ENCODE measurements around the gene ARMC5.

ARMC5 gene

GRCh38 chr16:31504159-31504558, 44.9 kb downstream of the ARMC5 start:
- FAIRE-seq = no peak

- FAIRE-seq = no peak
Observed at GRCh38 chr16:31505483-31505882, 46.2 kb downstream of the ARMC5 start.

DNA sequence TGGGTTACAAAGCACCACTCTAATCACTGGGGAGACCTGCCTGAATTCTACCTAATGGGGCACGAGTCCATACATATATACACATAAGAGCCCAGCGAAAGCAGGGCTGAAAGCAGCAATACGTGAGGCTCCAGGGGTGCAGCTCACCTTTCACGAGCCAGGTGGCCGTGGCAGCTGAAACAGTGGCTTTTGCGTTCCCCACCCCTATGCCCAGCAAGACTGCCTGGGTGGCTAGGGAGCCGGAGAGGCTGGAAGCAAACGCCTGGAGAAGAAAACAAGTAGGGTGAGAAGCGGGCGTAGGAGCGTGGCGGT, 48.3 kb downstream of the ARMC5 start:
- no peak for FAIRE-seq

DNA sequence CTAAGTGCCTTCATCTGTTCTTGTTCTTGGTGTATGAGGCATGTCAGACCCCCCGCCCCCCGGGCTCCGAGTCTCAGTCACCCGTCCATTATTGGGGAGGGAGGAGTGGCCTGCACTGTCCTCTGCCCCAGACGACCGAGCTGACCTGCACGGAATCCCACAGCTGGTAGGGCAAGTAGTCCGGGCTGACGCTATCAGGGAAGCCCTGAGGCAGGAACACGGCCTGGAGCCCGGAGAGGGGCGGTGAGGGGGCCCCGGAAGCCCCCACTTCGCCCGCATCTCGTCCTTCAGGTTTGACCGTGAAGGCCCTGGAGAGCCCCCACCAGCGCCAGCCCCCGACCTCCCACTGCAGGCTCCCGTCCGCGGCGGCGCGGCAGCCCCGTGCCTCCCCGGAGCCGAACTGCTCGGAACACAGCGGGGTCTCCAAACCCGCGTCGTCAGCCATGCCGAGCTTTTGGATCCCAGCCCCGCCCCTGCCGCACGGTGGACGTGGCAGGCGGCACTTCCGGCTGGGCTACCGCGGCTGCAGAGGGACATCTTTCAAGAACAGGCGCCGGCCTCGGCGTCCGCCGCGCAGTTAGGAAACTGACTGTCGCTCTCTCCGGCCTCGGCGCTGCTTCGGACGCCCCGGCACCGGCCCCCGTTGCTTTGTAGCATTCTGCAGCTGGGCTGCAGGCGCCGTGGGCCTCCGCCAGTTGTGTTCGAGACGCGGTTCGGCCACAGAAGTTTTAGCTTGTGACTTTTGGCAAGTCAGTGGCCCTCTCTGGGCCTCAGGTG, 48.8 kb downstream of the ARMC5 start, which contains the start of gene RUSF1:
RUSF1 (minus strand) TSS at position 463 of the 777 bp plus-strand sequence; CDS start at position 445, 18 bp downstream.
- FAIRE-seq = no peak

GRCh38 chr16:31508706-31509195, 49.5 kb downstream of the ARMC5 start:
- FAIRE-seq = no peak

- no peak for FAIRE-seq
Observed at GRCh38 chr16:31513126-31513525, 53.8 kb downstream of the ARMC5 start.

- FAIRE-seq = no peak
Observed at GRCh38 chr16:31513884-31514283, 54.6 kb downstream of the ARMC5 start.

Data from colon (tissue), 2 donors.